Measurements from ENCODE around the gene P2RX5. TPM values are rescaled to one million over a fixed set of nuclear protein-coding genes. Genes with fewer than 3 reads are reported as not detected.

Gene P2RX5
- total and polyA plus RNA-seq, 2 donors from 2014 or later: 8.4 TPM; not detected in 1

- no peaks in the 10 kb centered on the region for H3K9me3 ChIP-seq (ENCODE audit: control insufficient read depth in 2 of 3, insufficient read depth in 1 of 3, low read length in 3 of 3)
- DNase-seq (no peak), FAIRE-seq (no peak)
- H3K27ac ChIP-seq (ENCODE audit: low read depth in 2 of 2, low read length in 2 of 2): no peak overlapping the region
- no peak overlapping the region for H3K9ac ChIP-seq (ENCODE audit: low read length in 3 of 3)
- peaks cover 2 to 11% (median 4%) of the 10 kb centered on the region in 3 donors for H3K36me3 ChIP-seq (ENCODE audit: control insufficient read depth in 2 of 3, insufficient read depth in 3 of 3, low read length in 3 of 3)
- TF ChIP-seq CTCF (IDR thresholded peaks at IDR 0.05; ENCODE audit: borderline replicate concordance, extremely low read depth, insufficient read depth): no peak
- H3K4me3 ChIP-seq (ENCODE audit: low read length in 3 of 3): no peak overlapping the region
- intact Hi-C loops (cut with DNase I): no loop called here
- no peaks in the 10 kb centered on the region for H3K27me3 ChIP-seq (ENCODE audit: control insufficient read depth, insufficient read depth, low read length)
- peaks cover 0 to 16% (median 6%) of the 10 kb centered on the region in 3 donors for H3K4me1 ChIP-seq (ENCODE audit: control insufficient read depth in 2 of 3, insufficient read depth in 2 of 3, low read depth in 1 of 3, low read length in 3 of 3)
Measured at GRCh38 chr17:3643889-3644349, 52.0 kb downstream of the P2RX5 start.

DNA sequence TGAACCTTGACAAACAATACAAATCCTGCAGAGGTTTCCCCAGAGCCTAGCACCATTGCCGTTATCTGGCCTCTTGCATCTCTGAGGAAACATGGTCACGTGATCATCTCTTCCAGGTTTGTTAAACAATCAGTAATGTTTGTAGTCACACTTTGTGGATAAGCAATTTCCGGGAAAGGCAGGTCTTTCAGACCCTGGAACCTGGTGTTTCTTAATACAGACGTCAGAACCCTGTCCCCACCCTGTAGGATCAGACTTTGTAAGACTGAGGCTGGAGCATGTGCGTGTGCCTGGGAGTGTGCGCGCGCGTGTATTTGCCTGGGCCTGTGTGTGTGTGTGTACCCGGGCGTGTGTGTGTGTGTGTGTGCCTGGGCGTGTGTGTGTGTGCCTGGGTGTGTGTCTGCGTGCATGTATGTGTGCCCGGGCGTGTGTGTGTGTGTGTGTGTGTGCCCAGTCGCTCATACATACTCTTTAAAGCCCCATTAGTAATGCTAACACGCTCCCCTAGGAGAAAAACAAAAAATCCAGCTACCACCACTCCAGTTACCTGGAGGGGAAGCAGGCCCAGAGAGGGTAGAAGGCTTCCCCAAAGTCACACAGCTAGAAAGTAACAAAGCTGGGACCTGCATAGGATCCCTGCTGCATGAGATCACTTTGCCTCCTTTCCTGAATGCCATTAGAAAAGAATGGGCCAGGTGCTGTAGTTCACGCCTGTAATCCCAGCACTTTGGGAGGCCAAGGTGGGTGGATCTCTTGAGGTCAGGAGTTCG lies 54.1 kb downstream of the P2RX5 start:
- DNase-seq (peak in 2 of 5 donors; percentile 50 to 64), FAIRE-seq (no peak)
- Histone ChIP-seq H3K9me3 (ENCODE audit: control insufficient read depth in 2 of 3, insufficient read depth in 1 of 3, low read length in 3 of 3) (no peaks in the 10 kb centered on the region), H3K4me1 (ENCODE audit: control insufficient read depth in 2 of 3, insufficient read depth in 2 of 3, low read depth in 1 of 3, low read length in 3 of 3) (peaks cover 0 to 20% (median 3%) of the 10 kb centered on the region in 3 donors), H3K4me3 (ENCODE audit: low read length in 3 of 3) (no peak overlapping the region), H3K27ac (ENCODE audit: low read depth in 2 of 2, low read length in 2 of 2) (no peak overlapping the region), H3K36me3 (ENCODE audit: control insufficient read depth in 2 of 3, insufficient read depth in 3 of 3, low read length in 3 of 3) (peaks cover 2 to 5% (median 4%) of the 10 kb centered on the region in 3 donors), H3K27me3 (ENCODE audit: control insufficient read depth, insufficient read depth, low read length) (no peaks in the 10 kb centered on the region), H3K9ac (ENCODE audit: low read length in 3 of 3) (no peak overlapping the region)
- intact Hi-C loops (cut with DNase I): no loop called here
- no peak for TF ChIP-seq CTCF (IDR thresholded peaks at IDR 0.05; ENCODE audit: borderline replicate concordance, extremely low read depth, insufficient read depth)

GRCh38 chr17:3641014-3641413 lies 54.9 kb downstream of the P2RX5 start:
- Histone ChIP-seq H3K27me3 (ENCODE audit: control insufficient read depth, insufficient read depth, low read length) (no peaks in the 10 kb centered on the region), H3K4me3 (ENCODE audit: low read length in 3 of 3) (no peak overlapping the region), H3K9me3 (ENCODE audit: control insufficient read depth in 2 of 3, insufficient read depth in 1 of 3, low read length in 3 of 3) (no peaks in the 10 kb centered on the region), H3K9ac (ENCODE audit: low read length in 3 of 3) (no peak overlapping the region), H3K4me1 (ENCODE audit: control insufficient read depth in 2 of 3, insufficient read depth in 2 of 3, low read depth in 1 of 3, low read length in 3 of 3) (peaks cover 0 to 20% (median 3%) of the 10 kb centered on the region in 3 donors), H3K27ac (ENCODE audit: low read depth in 2 of 2, low read length in 2 of 2) (no peak overlapping the region), H3K36me3 (ENCODE audit: control insufficient read depth in 2 of 3, insufficient read depth in 3 of 3, low read length in 3 of 3) (peaks cover 2 to 4% (median 3%) of the 10 kb centered on the region in 3 donors)
- DNase-seq (no peak), FAIRE-seq (no peak)
- intact Hi-C loops (cut with DNase I): no loop called here
- no peak for TF ChIP-seq CTCF (IDR thresholded peaks at IDR 0.05; ENCODE audit: borderline replicate concordance, extremely low read depth, insufficient read depth)

Measured in kidney (tissue), 14 donors.